GM10266 (cell line): ENCODE results near the gene TLCD5.

ENCODE experiments used
- DNase-seq: peaks from one replicate; pipeline ENCODE4 v3.0.0; 2012; ENCODE audit errors: extremely low spot score
- TF ChIP-seq, protein P1 (sequence below): IDR thresholded peaks from 2 replicates; pipeline ENCODE4 v1.5.1; 2012; ENCODE audit warnings: mild to moderate bottlenecking, low read depth; ENCODE audit not compliant: control insufficient read depth, insufficient read depth; ENCODE audit errors: missing control alignments

TLCD5 gene

GRCh38 chr11:120358729-120359128 is 33.6 kb downstream of the TLCD5 start:
- no peak for DNase-seq
- TF ChIP-seq, protein P1, sequence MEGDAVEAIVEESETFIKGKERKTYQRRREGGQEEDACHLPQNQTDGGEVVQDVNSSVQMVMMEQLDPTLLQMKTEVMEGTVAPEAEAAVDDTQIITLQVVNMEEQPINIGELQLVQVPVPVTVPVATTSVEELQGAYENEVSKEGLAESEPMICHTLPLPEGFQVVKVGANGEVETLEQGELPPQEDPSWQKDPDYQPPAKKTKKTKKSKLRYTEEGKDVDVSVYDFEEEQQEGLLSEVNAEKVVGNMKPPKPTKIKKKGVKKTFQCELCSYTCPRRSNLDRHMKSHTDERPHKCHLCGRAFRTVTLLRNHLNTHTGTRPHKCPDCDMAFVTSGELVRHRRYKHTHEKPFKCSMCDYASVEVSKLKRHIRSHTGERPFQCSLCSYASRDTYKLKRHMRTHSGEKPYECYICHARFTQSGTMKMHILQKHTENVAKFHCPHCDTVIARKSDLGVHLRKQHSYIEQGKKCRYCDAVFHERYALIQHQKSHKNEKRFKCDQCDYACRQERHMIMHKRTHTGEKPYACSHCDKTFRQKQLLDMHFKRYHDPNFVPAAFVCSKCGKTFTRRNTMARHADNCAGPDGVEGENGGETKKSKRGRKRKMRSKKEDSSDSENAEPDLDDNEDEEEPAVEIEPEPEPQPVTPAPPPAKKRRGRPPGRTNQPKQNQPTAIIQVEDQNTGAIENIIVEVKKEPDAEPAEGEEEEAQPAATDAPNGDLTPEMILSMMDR = no peak

DNA sequence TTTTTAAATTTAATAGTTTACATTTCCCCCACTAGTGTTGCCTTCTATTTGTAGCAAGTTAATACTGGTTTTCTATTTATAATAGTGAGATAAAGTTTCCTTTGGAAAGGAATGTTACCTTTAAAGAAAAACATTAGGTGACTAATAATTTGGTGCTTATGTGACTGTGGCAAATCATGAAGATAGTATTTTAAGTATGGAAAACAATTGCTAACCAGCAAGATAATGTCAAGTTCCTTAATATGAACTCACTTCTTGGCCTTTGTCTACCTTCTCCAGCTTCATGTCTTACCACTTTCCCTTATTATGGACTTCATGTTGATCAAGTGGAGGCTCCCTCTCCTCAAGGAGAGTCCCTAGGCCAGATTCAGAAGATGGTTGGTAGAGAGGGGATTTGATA is 38.3 kb downstream of the TLCD5 start:
- TF ChIP-seq, protein P1 = no peak
- no peak for DNase-seq

DNA sequence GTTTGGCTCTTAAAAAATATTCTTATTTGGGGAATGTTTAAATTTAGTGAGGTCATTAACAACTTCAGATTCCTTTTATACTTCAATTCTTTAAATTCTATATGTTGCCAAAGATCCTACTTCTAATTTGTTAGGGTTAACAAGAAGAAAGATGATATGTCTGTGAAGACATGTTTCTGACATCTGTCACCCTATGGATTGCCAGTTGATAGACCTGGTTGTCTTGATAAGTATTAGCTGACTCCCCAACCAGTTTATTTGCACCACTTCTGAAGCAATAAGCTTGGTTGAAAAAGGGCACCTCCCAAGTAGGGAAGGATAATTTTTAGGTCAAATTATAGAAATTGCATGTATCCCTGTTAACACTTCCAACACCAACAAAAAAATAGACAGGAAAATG is 40.4 kb downstream of the TLCD5 start:
- TF ChIP-seq, protein P1 = no peak
- no peak for DNase-seq

DNA sequence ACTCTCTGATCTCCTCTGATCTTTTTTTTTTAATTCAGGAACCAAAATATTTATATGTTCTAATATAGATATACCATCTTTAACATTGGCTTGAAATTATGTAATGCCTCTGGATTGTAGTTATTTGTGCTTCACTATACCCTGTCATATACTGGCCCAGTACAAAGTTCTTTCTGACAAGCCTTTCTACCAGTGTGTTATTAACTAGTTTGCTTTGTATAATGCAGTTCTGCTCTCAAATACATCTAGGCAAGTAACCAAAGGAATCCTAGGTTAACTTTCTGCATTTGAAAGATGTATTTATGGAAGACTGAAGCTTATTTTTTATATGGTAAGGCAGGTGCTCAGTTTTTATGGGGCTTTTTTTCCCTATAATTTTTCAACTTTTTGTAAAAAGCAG is 47.2 kb downstream of the TLCD5 start:
- no peak for DNase-seq
- TF ChIP-seq, protein P1 = no peak

- no peak for DNase-seq
- TF ChIP-seq, protein P1 = no peak
Observed at GRCh38 chr11:120375076-120375475, 50.0 kb downstream of the TLCD5 start.

- TF ChIP-seq, protein P1 = no peak
- no peak for DNase-seq
Observed at GRCh38 chr11:120376547-120377182, 51.6 kb downstream of the TLCD5 start.

GRCh38 chr11:120378474-120378873 is 53.4 kb downstream of the TLCD5 start:
- TF ChIP-seq, protein P1 = no peak

More at GRCh38 chr11:120378474-120378873, 53.4 kb downstream of the TLCD5 start:
- no peak for DNase-seq
